Loucy (cell line): ENCODE data around the gene WDR7.

ENCODE experiments used
- H2AFZ ChIP-seq: fragments of 200-600 bp; sonication (generic); 2 replicates; pipeline ENCODE4 v1.6.0; 2016; ENCODE audit warnings: antibody characterized with exemption, mild to moderate bottlenecking, low read length, moderate library complexity
- H3F3A ChIP-seq: fragments of 200-600 bp; 2 replicates; pipeline ENCODE4 v1.6.0; 2016; ENCODE audit warnings: antibody characterized with exemption, low read depth, mild to moderate bottlenecking
- H3K27me3 ChIP-seq: fragments of 200-600 bp; sonication (generic); 2 replicates; pipeline ENCODE4 v1.6.1; 2014; ENCODE audit warnings: low read length, mild to moderate bottlenecking; ENCODE audit not compliant: insufficient read depth, poor library complexity, severe bottlenecking
- H3K36me3 ChIP-seq: fragments of 200-600 bp; sonication (generic); 2 replicates; pipeline ENCODE4 v1.6.1; 2016; ENCODE audit warnings: low read length; ENCODE audit not compliant: insufficient read depth
- H3K4me1 ChIP-seq: fragments of 200-600 bp; sonication (generic); 2 replicates; pipeline ENCODE4 v1.5.1; 2014; ENCODE audit warnings: low read length, mild to moderate bottlenecking; ENCODE audit not compliant: insufficient read depth, poor library complexity, severe bottlenecking
- H3K4me2 ChIP-seq: fragments of 200-600 bp; sonication (generic); 2 replicates; pipeline ENCODE4 v1.6.0; 2014; ENCODE audit warnings: antibody characterized with exemption, low read length, low read depth, mild to moderate bottlenecking; ENCODE audit not compliant: poor library complexity, severe bottlenecking
- H3K4me3 ChIP-seq: fragments of 200-600 bp; sonication (generic); 2 replicates; pipeline ENCODE4 v1.5.1; 2014; ENCODE audit warnings: low read length, mild to moderate bottlenecking, mixed read lengths; ENCODE audit not compliant: poor library complexity, severe bottlenecking
- H3K79me2 ChIP-seq: fragments of 200-600 bp; sonication (generic); 2 replicates; pipeline ENCODE4 v1.6.1; 2014; ENCODE audit warnings: low read length; ENCODE audit not compliant: insufficient read depth
- H3K9ac ChIP-seq: fragments of 200-600 bp; sonication (generic); 2 replicates; pipeline ENCODE4 v1.6.0; 2014; ENCODE audit warnings: mild to moderate bottlenecking, low read depth, low read length, moderate library complexity; ENCODE audit not compliant: poor library complexity, severe bottlenecking
- H3K9me2 ChIP-seq: fragments of 200-600 bp; sonication (generic); replicated peaks from 2 replicates; pipeline ENCODE4 v1.6.1; 2016; ENCODE audit warnings: low read depth, low read length, mixed read lengths
- H3K9me3 ChIP-seq: fragments of 200-600 bp; sonication (generic); 2 replicates; pipeline ENCODE4 v1.6.1; 2014; ENCODE audit warnings: mild to moderate bottlenecking, antibody characterized with exemption, low read length, low read depth; ENCODE audit not compliant: insufficient read depth
- H4K20me1 ChIP-seq: fragments of 200-600 bp; sonication (generic); 2 replicates; pipeline ENCODE4 v1.6.0; 2014; ENCODE audit warnings: antibody characterized with exemption, low read length, mild to moderate bottlenecking; ENCODE audit not compliant: insufficient read depth, poor library complexity, severe bottlenecking
- EZH2phosphoT487 ChIP-seq: fragments of 200-600 bp; IDR thresholded peaks from 2 replicates; pipeline ENCODE4 v1.6.1; 2018; ENCODE audit warnings: antibody characterized with exemption, mild to moderate bottlenecking, moderate library complexity, borderline replicate concordance
- TF ChIP-seq, protein P1 (sequence below): fragments of 200-600 bp; sonication (generic); conservative IDR thresholded peaks from 2 replicates; pipeline ENCODE4 v1.5.1; 2014; ENCODE audit warnings: mild to moderate bottlenecking, antibody characterized with exemption, low read length

WDR7 gene

GRCh38 chr18:56702946-56703345 is 51.8 kb downstream of the WDR7 start:
- Histone ChIP-seq H3K27me3 (no peaks in the 10 kb centered on the region), H3K4me1 (no peaks in the 10 kb centered on the region), H4K20me1 (no peaks in the 10 kb centered on the region)

GRCh38 chr18:56709463-56709862 is 58.3 kb downstream of the WDR7 start:
- TF ChIP-seq, protein P1, sequence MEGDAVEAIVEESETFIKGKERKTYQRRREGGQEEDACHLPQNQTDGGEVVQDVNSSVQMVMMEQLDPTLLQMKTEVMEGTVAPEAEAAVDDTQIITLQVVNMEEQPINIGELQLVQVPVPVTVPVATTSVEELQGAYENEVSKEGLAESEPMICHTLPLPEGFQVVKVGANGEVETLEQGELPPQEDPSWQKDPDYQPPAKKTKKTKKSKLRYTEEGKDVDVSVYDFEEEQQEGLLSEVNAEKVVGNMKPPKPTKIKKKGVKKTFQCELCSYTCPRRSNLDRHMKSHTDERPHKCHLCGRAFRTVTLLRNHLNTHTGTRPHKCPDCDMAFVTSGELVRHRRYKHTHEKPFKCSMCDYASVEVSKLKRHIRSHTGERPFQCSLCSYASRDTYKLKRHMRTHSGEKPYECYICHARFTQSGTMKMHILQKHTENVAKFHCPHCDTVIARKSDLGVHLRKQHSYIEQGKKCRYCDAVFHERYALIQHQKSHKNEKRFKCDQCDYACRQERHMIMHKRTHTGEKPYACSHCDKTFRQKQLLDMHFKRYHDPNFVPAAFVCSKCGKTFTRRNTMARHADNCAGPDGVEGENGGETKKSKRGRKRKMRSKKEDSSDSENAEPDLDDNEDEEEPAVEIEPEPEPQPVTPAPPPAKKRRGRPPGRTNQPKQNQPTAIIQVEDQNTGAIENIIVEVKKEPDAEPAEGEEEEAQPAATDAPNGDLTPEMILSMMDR = peak; percentile 64
- TF ChIP-seq EZH2phosphoT487 = no peak
- H3K9ac ChIP-seq = no peak overlapping the region
- H3K4me2 ChIP-seq = no peak overlapping the region
- H3K36me3 ChIP-seq = no peaks in the 10 kb centered on the region
- H3K4me1 ChIP-seq = no peaks in the 10 kb centered on the region
- H3K27me3 ChIP-seq = no peaks in the 10 kb centered on the region
- H3K79me2 ChIP-seq = no peaks in the 10 kb centered on the region
- no peaks in the 10 kb centered on the region for H4K20me1 ChIP-seq
- no peaks in the 10 kb centered on the region for H3K9me3 ChIP-seq
- H3F3A ChIP-seq = no peaks in the 10 kb centered on the region
- H3K9me2 ChIP-seq = no peaks in the 10 kb centered on the region
- no peak overlapping the region for H3K4me3 ChIP-seq
- no peak overlapping the region for H2AFZ ChIP-seq

More at GRCh38 chr18:56702946-56703345, 51.8 kb downstream of the WDR7 start:
- H2AFZ ChIP-seq = no peak overlapping the region
- no peaks in the 10 kb centered on the region for H3K36me3 ChIP-seq
- H3K9me3 ChIP-seq = no peaks in the 10 kb centered on the region
- no peak overlapping the region for H3K9ac ChIP-seq
- no peak overlapping the region for H3K4me2 ChIP-seq
- no peak overlapping the region for H3K4me3 ChIP-seq
- H3K9me2 ChIP-seq = no peaks in the 10 kb centered on the region
- TF ChIP-seq, protein P1 = peak; percentile 55
- TF ChIP-seq EZH2phosphoT487 = no peak
- no peaks in the 10 kb centered on the region for H3K79me2 ChIP-seq
- H3F3A ChIP-seq = no peaks in the 10 kb centered on the region

DNA sequence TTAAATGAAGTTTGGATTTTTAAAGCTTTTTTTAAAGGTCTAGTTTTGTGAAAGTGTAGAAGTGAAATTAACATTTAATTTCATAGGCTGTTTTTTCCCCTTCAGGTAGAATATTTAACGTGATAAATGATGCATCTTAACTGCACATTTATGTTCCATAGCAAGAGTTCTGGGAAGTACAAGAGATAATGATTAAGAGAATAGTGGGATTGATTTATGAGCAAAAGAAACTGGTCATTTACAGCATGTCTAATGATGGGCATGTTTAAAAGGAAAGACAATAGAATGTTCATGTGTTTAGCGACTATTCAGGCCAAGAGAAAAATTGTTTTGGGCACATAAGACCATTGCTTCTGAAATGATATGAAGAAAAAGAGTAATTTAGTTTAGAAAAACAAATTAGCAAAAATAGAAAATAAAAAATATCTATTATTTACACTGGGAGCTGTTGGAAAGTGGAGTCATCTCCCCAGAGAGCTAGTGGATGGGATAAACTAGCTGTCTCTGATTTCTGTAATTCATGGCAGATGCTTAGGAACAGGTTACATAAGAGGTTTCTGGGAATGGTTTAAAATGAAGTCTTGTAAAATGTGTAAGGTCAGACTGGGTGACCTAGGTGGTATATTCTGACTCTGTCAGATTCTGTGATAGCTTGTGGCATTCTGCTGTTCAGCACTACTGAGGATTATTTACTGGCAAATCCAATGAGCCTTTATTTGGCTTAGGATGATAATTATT is 60.7 kb downstream of the WDR7 start:
- Histone ChIP-seq H3K9me2 (no peaks in the 10 kb centered on the region), H3K27me3 (no peaks in the 10 kb centered on the region), H3K4me2 (no peak overlapping the region), H3F3A (no peaks in the 10 kb centered on the region), H3K4me3 (no peak overlapping the region), H3K9ac (no peak overlapping the region), H3K9me3 (no peaks in the 10 kb centered on the region), H3K79me2 (no peaks in the 10 kb centered on the region), H3K4me1 (peaks cover 5% of the 10 kb centered on the region), H3K36me3 (no peaks in the 10 kb centered on the region), H2AFZ (no peak overlapping the region), H4K20me1 (no peaks in the 10 kb centered on the region)
- TF ChIP-seq EZH2phosphoT487 = no peak
- TF ChIP-seq, protein P1 = no peak
